Retinal pigment epithelial cell (primary cell): ENCODE measurements around the gene SUMO3.

Experiments used
- DNase-seq: peaks from one replicate; pipeline ENCODE4 v3.0.0-alpha.2; 2010; ENCODE audit warnings: low read depth
- H3K4me3 ChIP-seq: 2 replicates; pipeline ENCODE4 v1.5.1; 2011; ENCODE audit warnings: mild to moderate bottlenecking, low read length, control low read depth, moderate library complexity
- CTCF ChIP-seq: conservative IDR thresholded peaks from 2 replicates; pipeline ENCODE4 v1.5.1; 2011; ENCODE audit warnings: low read depth, low read length, control low read depth, inconsistent platforms

The SUMO3 gene

GRCh38 chr21:44853601-44854390 lies 35.9 kb upstream of the SUMO3 start:
- no peak for TF ChIP-seq CTCF
- H3K4me3 ChIP-seq: no peak overlapping the region
- no peak for DNase-seq

- DNase-seq: no peak
- TF ChIP-seq CTCF: no peak
- H3K4me3 ChIP-seq: no peak overlapping the region
Measured at GRCh38 chr21:44850905-44851657, 33.2 kb upstream of the SUMO3 start.

- TF ChIP-seq CTCF: no peak
- H3K4me3 ChIP-seq: no peak overlapping the region
- DNase-seq: no peak
Measured at GRCh38 chr21:44850208-44850800, 32.4 kb upstream of the SUMO3 start.

- H3K4me3 ChIP-seq: no peak overlapping the region
- no peak for TF ChIP-seq CTCF
- DNase-seq: no peak
Measured at GRCh38 chr21:44849616-44850130, 31.8 kb upstream of the SUMO3 start.

- DNase-seq: no peak
- H3K4me3 ChIP-seq: no peak overlapping the region
- TF ChIP-seq CTCF: no peak
Measured at GRCh38 chr21:44848821-44849521, 31.1 kb upstream of the SUMO3 start.

GRCh38 chr21:44847261-44848056 lies 29.6 kb upstream of the SUMO3 start:
- TF ChIP-seq CTCF: no peak
- no peak overlapping the region for H3K4me3 ChIP-seq

More at GRCh38 chr21:44847261-44848056, 29.6 kb upstream of the SUMO3 start:
- DNase-seq: no peak
